Calu3 (cell line): Measurements from ENCODE around the gene HEY2. TPM values are rescaled to one million over a fixed set of nuclear protein-coding genes. Genes with fewer than 3 reads are reported as not detected.

Experiments used
- BruUV-seq: library from RNA; stranded (reverse); fragments of 400-500 nt; replicated peaks from 2 replicates; lab custom pipeline; 2021; lab: Mats Ljungman, UMichigan
- CTCF ChIA-PET: fragments of 300-600 bp; sonication (Branson Sonifier 250); formaldehyde crosslinking; loops from one replicate; lab custom pipeline; 2022; ENCODE audit warnings: antibody characterized with exemption; lab: Charles Lee
- DNase-seq: peaks from one replicate; pipeline ENCODE4 v3.0.0; 2022
- H3K27ac Mint-ChIP-seq: one replicate; pipeline ENCODE4 v1.8.0; 2022; ENCODE audit warnings: mixed read lengths; ENCODE audit not compliant: unreplicated experiment
- H3K27me3 Mint-ChIP-seq: one replicate; pipeline ENCODE4 v1.8.0; 2022; ENCODE audit warnings: mixed read lengths; ENCODE audit not compliant: unreplicated experiment
- H3K36me3 Mint-ChIP-seq: one replicate; pipeline ENCODE4 v1.8.0; 2022; ENCODE audit warnings: mild to moderate bottlenecking, moderate library complexity, mixed read lengths; ENCODE audit not compliant: insufficient read depth, unreplicated experiment
- H3K4me1 Mint-ChIP-seq: one replicate; pipeline ENCODE4 v1.8.0; 2022; ENCODE audit warnings: mild to moderate bottlenecking, low read depth, mixed read lengths; ENCODE audit not compliant: unreplicated experiment
- H3K4me3 Mint-ChIP-seq: one replicate; pipeline ENCODE4 v1.8.0; 2022; ENCODE audit warnings: mild to moderate bottlenecking, low read depth, moderate library complexity, mixed read lengths; ENCODE audit not compliant: unreplicated experiment
- H3K9me3 Mint-ChIP-seq: one replicate; pipeline ENCODE4 v1.8.0; 2022; ENCODE audit warnings: low read depth, mixed read lengths; ENCODE audit not compliant: unreplicated experiment
- CTCF ChIP-seq: fragments of 200-600 bp; IDR thresholded peaks from one replicate; pipeline ENCODE4 v1.8.0; 2022; ENCODE audit warnings: antibody characterized with exemption; ENCODE audit not compliant: unreplicated experiment
- intact Hi-C: fragments of 100-400 bp; cut with micrococcal nuclease; formaldehyde crosslinking; loops from one replicate; pipeline ENCODE4 v1.10.0; 2022; ENCODE audit not compliant: unreplicated experiment
- total RNA-seq: library from RNA; stranded (reverse); gene quantifications from 2 replicates; pipeline ENCODE4 v1.2.3, GENCODE V29; 2022

The HEY2 gene
- total RNA-seq, 1 experiment from 2014 or later = 0.47 TPM

GRCh38 chr6:125791820-125792165 is 42.4 kb downstream of the HEY2 start:
- Mint-ChIP-seq H3K27ac (peak overlapping the region; percentile 54), H3K36me3 (peaks cover 29% of the 10 kb centered on the region), H3K27me3 (no peaks in the 10 kb centered on the region), H3K4me1 (peaks cover 28% of the 10 kb centered on the region), H3K4me3 (peak overlapping the region; percentile 78), H3K9me3 (no peaks in the 10 kb centered on the region)
- CTCF ChIA-PET = interaction anchor here (0.7 to 2.0 kb wide), 5 partner anchors 16 to 164 kb away, joined by 3 to 5 read pairs (median 3); no protein-coding TSS in a partner anchor
- intact Hi-C loops = loop anchor here (2.0 to 5.0 kb wide), 2 partner anchors 76 to 165 kb away; partner anchors contain the start of gene HINT3
- no peak for DNase-seq
- TF ChIP-seq CTCF = no peak
- TSS peak; percentile 21 for BruUV-seq

GRCh38 chr6:125792172-125792571 is 42.7 kb downstream of the HEY2 start:
- CTCF ChIA-PET = interaction anchor here (0.7 to 1.2 kb wide), 2 partner anchors 43 to 66 kb away, joined by 3 read pairs; no protein-coding TSS in a partner anchor
- DNase-seq = no peak
- H3K4me1 Mint-ChIP-seq = peaks cover 28% of the 10 kb centered on the region
- H3K27me3 Mint-ChIP-seq = no peaks in the 10 kb centered on the region
- BruUV-seq = no TSS peak
- H3K4me3 Mint-ChIP-seq = peak overlapping the region; percentile 78
- H3K36me3 Mint-ChIP-seq = peaks cover 29% of the 10 kb centered on the region
- intact Hi-C loops = loop anchor here (5.0 kb wide), 1 partner anchor 75 kb away; no protein-coding TSS in a partner anchor
- no peaks in the 10 kb centered on the region for H3K9me3 Mint-ChIP-seq
- no peak overlapping the region for H3K27ac Mint-ChIP-seq
- no peak for TF ChIP-seq CTCF

DNA sequence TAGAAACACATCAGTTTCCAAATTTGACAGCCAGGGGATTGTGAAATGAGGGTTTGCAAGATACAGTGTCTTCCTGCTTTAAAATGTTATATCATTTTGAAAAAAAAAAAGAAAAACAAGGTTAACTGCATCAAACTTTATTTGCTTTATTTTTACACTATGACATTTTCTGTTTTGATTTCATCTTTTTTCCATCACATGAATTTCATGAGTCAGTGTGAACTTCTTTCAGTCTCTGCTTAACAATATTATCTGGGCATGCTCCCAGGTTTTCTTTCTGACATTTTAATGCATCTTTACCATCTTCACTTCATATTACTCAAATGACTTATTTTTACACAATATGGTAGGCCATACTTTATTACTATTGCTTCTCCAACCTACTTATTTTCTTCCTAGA is 43.2 kb downstream of the HEY2 start:
- H3K27me3 Mint-ChIP-seq = no peaks in the 10 kb centered on the region
- H3K36me3 Mint-ChIP-seq = peaks cover 29% of the 10 kb centered on the region
- intact Hi-C loops = loop anchor here (5.0 kb wide), 1 partner anchor 75 kb away; no protein-coding TSS in a partner anchor
- peaks cover 28% of the 10 kb centered on the region for H3K4me1 Mint-ChIP-seq
- no peak for TF ChIP-seq CTCF
- DNase-seq = no peak
- no TSS peak for BruUV-seq
- CTCF ChIA-PET = no interaction called here
- no peaks in the 10 kb centered on the region for H3K9me3 Mint-ChIP-seq
- peak overlapping the region; percentile 55 for H3K27ac Mint-ChIP-seq
- H3K4me3 Mint-ChIP-seq = peak overlapping the region; percentile 78

GRCh38 chr6:125793280-125793679 is 43.8 kb downstream of the HEY2 start:
- CTCF ChIA-PET = interaction anchor here (1.5 kb wide), 1 partner anchor 163 kb away, joined by 4 read pairs; the partner anchor contains the start of gene HINT3
- Mint-ChIP-seq H3K36me3 (peaks cover 29% of the 10 kb centered on the region), H3K27me3 (no peaks in the 10 kb centered on the region), H3K9me3 (no peaks in the 10 kb centered on the region), H3K4me3 (peak overlapping the region; percentile 78), H3K4me1 (peaks cover 28% of the 10 kb centered on the region), H3K27ac (peak overlapping the region; percentile 55)
- BruUV-seq = no TSS peak
- DNase-seq = no peak
- TF ChIP-seq CTCF = no peak
- intact Hi-C loops = loop anchor here (5.0 kb wide), 1 partner anchor 74 kb away; no protein-coding TSS in a partner anchor
